Panc1 (cell line): ENCODE measurements around the gene PTPRR. TPM values are rescaled to one million over a fixed set of nuclear protein-coding genes. Genes with fewer than 3 reads are reported as not detected.

Experiments used
- ATAC-seq: fragments of 200-7000 bp; cut with Tn5 transposase; 2 replicates; pipeline ENCODE4 v1.9.1; 2020; ENCODE audit warnings: mild to moderate bottlenecking, moderate library complexity
- BruUV-seq: library from RNA; stranded (reverse); fragments of 400-500 nt; replicated peaks from 2 replicates; lab custom pipeline; 2021; lab: Mats Ljungman, UMichigan
- CTCF ChIA-PET: fragments of 300-600 bp; sonication (Branson Sonifier 250); formaldehyde crosslinking; loops from one replicate; lab custom pipeline; 2022; ENCODE audit warnings: antibody characterized with exemption; lab: Charles Lee
- POLR2A ChIA-PET: fragments of 300-600 bp; sonication (Branson Sonifier 250); formaldehyde crosslinking; loops from one replicate; lab custom pipeline; 2022; ENCODE audit warnings: antibody characterized with exemption; lab: Charles Lee
- DNase-seq: peaks from one replicate; pipeline ENCODE4 v3.0.0-alpha.2; 2010; ENCODE audit warnings: low read depth, low spot score
- H3K27ac ChIP-seq: 2 replicates; pipeline ENCODE4 v1.5.1; 2011; ENCODE audit warnings: mild to moderate bottlenecking, low read length, inconsistent platforms
- H3K27me3 ChIP-seq: fragments of 200-500 bp; sonication (Bioruptor generic); 2 replicates; pipeline ENCODE4 v1.6.0; 2014; ENCODE audit warnings: low read length, inconsistent platforms; ENCODE audit not compliant: control insufficient read depth, insufficient read depth
- H3K36me3 ChIP-seq: fragments of 200-500 bp; sonication (Bioruptor generic); 2 replicates; pipeline ENCODE4 v1.5.1; 2014; ENCODE audit warnings: inconsistent platforms, mild to moderate bottlenecking, low read length, moderate library complexity; ENCODE audit not compliant: control insufficient read depth, insufficient read depth
- H3K4me1 ChIP-seq: 2 replicates; pipeline ENCODE4 v1.5.1; 2011; ENCODE audit warnings: inconsistent platforms, mild to moderate bottlenecking, low read length, moderate library complexity; ENCODE audit not compliant: control insufficient read depth, insufficient read depth
- H3K4me3 ChIP-seq, 2 experiments: 2 replicates each; pipeline ENCODE4 v1.5.1; 2011 to 2012; ENCODE audit warnings: low read depth in 2 of 2, low read length in 2 of 2, mild to moderate bottlenecking in 2 of 2, inconsistent platforms in 1 of 2, moderate library complexity in 1 of 2
- H3K9me3 ChIP-seq: fragments of 200-500 bp; sonication (Bioruptor generic); 2 replicates; pipeline ENCODE4 v1.5.1; 2014; ENCODE audit warnings: low read depth, mild to moderate bottlenecking, inconsistent platforms, low read length, moderate library complexity; ENCODE audit not compliant: control insufficient read depth, insufficient read depth
- CTCF ChIP-seq: fragments of 450-650 bp; IDR thresholded peaks from 2 replicates; pipeline ENCODE4 v1.5.1; 2017; ENCODE audit warnings: mild to moderate bottlenecking
- POLR2AphosphoS5 ChIP-seq: IDR thresholded peaks from 2 replicates; pipeline ENCODE4 v1.6.1; 2012; ENCODE audit warnings: mild to moderate bottlenecking, low read depth, low read length, moderate library complexity
- REST ChIP-seq, 2 experiments: IDR thresholded peaks; 2 replicates each; pipeline ENCODE4 v1.6.1; 2011 to 2012; ENCODE audit warnings: low read depth in 2 of 2, control low read depth in 1 of 2, low read length in 1 of 2, mild to moderate bottlenecking in 1 of 2, moderate library complexity in 1 of 2; ENCODE audit not compliant: insufficient read depth in 1 of 2
- SIN3A ChIP-seq: IDR thresholded peaks from 2 replicates; pipeline ENCODE4 v1.6.1; 2012; ENCODE audit warnings: low read depth, mild to moderate bottlenecking, low read length, moderate library complexity, borderline replicate concordance; ENCODE audit not compliant: insufficient read depth
- TCF7L2 ChIP-seq: IDR thresholded peaks from 2 replicates; pipeline ENCODE4 v1.6.1; 2011; ENCODE audit warnings: mild to moderate bottlenecking, low read depth, low read length, inconsistent platforms
- in situ Hi-C: cut with HindIII; loops from 2 replicates; pipeline ENCODE4 v1.10.0; 2016; ENCODE audit warnings: low sequenced_read_pairs, low pct_unique_long_range_greater_than_20kb
- intact Hi-C: fragments of 100-400 bp; cut with micrococcal nuclease; formaldehyde crosslinking; loops from one replicate; pipeline ENCODE4 v1.10.0; 2022; ENCODE audit not compliant: unreplicated experiment
- total RNA-seq: library from RNA; stranded (reverse); gene quantifications from one replicate; pipeline ENCODE4 v1.2.1, GENCODE V29; 2021; ENCODE audit not compliant: unreplicated experiment

Gene PTPRR
- total RNA-seq, 1 experiment from 2014 or later = not detected

- BruUV-seq = no TSS peak
- intact Hi-C loops = no loop called here
- ChIA-PET POLR2A (no interaction called here), CTCF (no interaction called here)
- H3K9me3 ChIP-seq = no peaks in the 10 kb centered on the region
- no peak overlapping the region for H3K27ac ChIP-seq
- in situ Hi-C loops = no loop called here
- no peak for DNase-seq
- peaks cover 3% of the 10 kb centered on the region; the same call in 1 of the 2 replicates for H3K27me3 ChIP-seq
- ATAC-seq = no peak
- TF ChIP-seq POLR2AphosphoS5 (no peak), SIN3A (no peak), TCF7L2 (no peak), CTCF (no peak)
- no peaks in the 10 kb centered on the region for H3K4me1 ChIP-seq
- no peak overlapping the region for H3K4me3 ChIP-seq
- H3K36me3 ChIP-seq = no peaks in the 10 kb centered on the region
These were observed 302.2 kb downstream of the PTPRR start for GRCh38 chr12:70618371-70618770.

- ChIA-PET POLR2A (no interaction called here), CTCF (no interaction called here)
- Histone ChIP-seq H3K9me3 (no peaks in the 10 kb centered on the region), H3K27me3 (peaks cover 3% of the 10 kb centered on the region; the same call in 1 of the 2 replicates), H3K4me1 (no peaks in the 10 kb centered on the region), H3K4me3 (no peak overlapping the region), H3K27ac (no peak overlapping the region), H3K36me3 (no peaks in the 10 kb centered on the region)
- TF ChIP-seq POLR2AphosphoS5 = no peak
- intact Hi-C loops = no loop called here
- ATAC-seq (no peak), DNase-seq (no peak)
- BruUV-seq = no TSS peak
- in situ Hi-C loops = no loop called here
These were observed 303.1 kb downstream of the PTPRR start for GRCh38 chr12:70617450-70617849.

GRCh38 chr12:70615174-70615866, 305.2 kb downstream of the PTPRR start:
- in situ Hi-C loops = no loop called here
- no peaks in the 10 kb centered on the region for H3K4me1 ChIP-seq
- DNase-seq (no peak), ATAC-seq (no peak)
- no peak overlapping the region for H3K4me3 ChIP-seq
- H3K9me3 ChIP-seq = no peaks in the 10 kb centered on the region
- CTCF ChIA-PET = no interaction called here
- no TSS peak for BruUV-seq
- no peaks in the 10 kb centered on the region for H3K36me3 ChIP-seq
- TF ChIP-seq TCF7L2 (no peak), CTCF (no peak), POLR2AphosphoS5 (no peak), SIN3A (no peak), REST (IDR thresholded peaks at IDR 0.05; ENCODE audit: insufficient read depth in 1 of 2, low read depth in 2 of 2, low read length in 1 of 2) (no peak)
- peaks cover 10% of the 10 kb centered on the region for H3K27me3 ChIP-seq
- POLR2A ChIA-PET = no interaction called here
- intact Hi-C loops = no loop called here
- no peak overlapping the region for H3K27ac ChIP-seq
